Esophagus squamous epithelium (tissue), 4 donors: Measurements from ENCODE around the gene OCA2.

Experiments used
- POLR2A ChIP-seq, 4 donors: fragments of 450-650 bp; IDR thresholded peaks; one replicate each; pipeline ENCODE4 v1.6.1; 2017; ENCODE audit warnings: antibody characterized with exemption in 4 of 4, mild to moderate bottlenecking in 4 of 4, moderate library complexity in 3 of 4
- TF ChIP-seq, protein P1 (sequence below), 6 experiments: fragments of 450-650 bp in 4 of 6; fragments of 200-600 bp in 2 of 6; sonication (generic) in 2 of 6; IDR thresholded peaks; one replicate each; pipeline ENCODE4 v1.5.1; 2016 to 2019; ENCODE audit warnings: antibody characterized with exemption in 6 of 6, mild to moderate bottlenecking in 4 of 6, moderate library complexity in 4 of 6

GRCh38 chr15:27847775-27848710, 251.1 kb downstream of the OCA2 start:
- TF ChIP-seq, protein P1, sequence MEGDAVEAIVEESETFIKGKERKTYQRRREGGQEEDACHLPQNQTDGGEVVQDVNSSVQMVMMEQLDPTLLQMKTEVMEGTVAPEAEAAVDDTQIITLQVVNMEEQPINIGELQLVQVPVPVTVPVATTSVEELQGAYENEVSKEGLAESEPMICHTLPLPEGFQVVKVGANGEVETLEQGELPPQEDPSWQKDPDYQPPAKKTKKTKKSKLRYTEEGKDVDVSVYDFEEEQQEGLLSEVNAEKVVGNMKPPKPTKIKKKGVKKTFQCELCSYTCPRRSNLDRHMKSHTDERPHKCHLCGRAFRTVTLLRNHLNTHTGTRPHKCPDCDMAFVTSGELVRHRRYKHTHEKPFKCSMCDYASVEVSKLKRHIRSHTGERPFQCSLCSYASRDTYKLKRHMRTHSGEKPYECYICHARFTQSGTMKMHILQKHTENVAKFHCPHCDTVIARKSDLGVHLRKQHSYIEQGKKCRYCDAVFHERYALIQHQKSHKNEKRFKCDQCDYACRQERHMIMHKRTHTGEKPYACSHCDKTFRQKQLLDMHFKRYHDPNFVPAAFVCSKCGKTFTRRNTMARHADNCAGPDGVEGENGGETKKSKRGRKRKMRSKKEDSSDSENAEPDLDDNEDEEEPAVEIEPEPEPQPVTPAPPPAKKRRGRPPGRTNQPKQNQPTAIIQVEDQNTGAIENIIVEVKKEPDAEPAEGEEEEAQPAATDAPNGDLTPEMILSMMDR (IDR thresholded peaks at IDR 0.05), result no peak
- no peak for TF ChIP-seq POLR2A (IDR thresholded peaks at IDR 0.05)
